Smooth muscle cell (in vitro differentiated cells): Measurements from ENCODE around the gene CTNNA3. TPM values are rescaled to one million over a fixed set of nuclear protein-coding genes. Genes with fewer than 3 reads are reported as not detected.

ENCODE experiments used
- DNase-seq: peaks from one replicate; lab custom pipeline; 2025; ENCODE audit not compliant: unreplicated experiment; lab: John Stamatoyannopoulos, UW
- H2AFZ ChIP-seq: fragments of 200-600 bp; sonication (generic); 2 replicates; pipeline ENCODE4 v1.6.0; 2016; ENCODE audit warnings: antibody characterized with exemption, low read depth, mild to moderate bottlenecking
- H3F3A ChIP-seq: fragments of 200-600 bp; sonication (generic); 2 replicates; pipeline ENCODE4 v1.6.0; 2017; ENCODE audit warnings: antibody characterized with exemption, low read depth
- H3K27ac ChIP-seq: fragments of 200-600 bp; sonication (generic); 2 replicates; pipeline ENCODE4 v1.5.1; 2016; ENCODE audit warnings: low read depth, mild to moderate bottlenecking
- H3K27me3 ChIP-seq: fragments of 200-600 bp; sonication (generic); 2 replicates; pipeline ENCODE4 v1.6.1; 2016; ENCODE audit warnings: low read depth, mild to moderate bottlenecking
- H3K36me3 ChIP-seq: fragments of 200-600 bp; sonication (generic); 2 replicates; pipeline ENCODE4 v1.5.1; 2016; ENCODE audit warnings: low read depth
- H3K4me1 ChIP-seq: fragments of 200-600 bp; sonication (generic); 2 replicates; pipeline ENCODE4 v1.5.1; 2016; ENCODE audit warnings: low read depth
- H3K4me2 ChIP-seq: fragments of 200-600 bp; sonication (generic); 2 replicates; pipeline ENCODE4 v1.6.0; 2016; ENCODE audit warnings: mild to moderate bottlenecking
- H3K4me3 ChIP-seq: fragments of 200-600 bp; sonication (generic); 2 replicates; pipeline ENCODE4 v1.5.1; 2016; ENCODE audit warnings: mild to moderate bottlenecking
- H3K79me2 ChIP-seq: fragments of 200-600 bp; sonication (generic); 2 replicates; pipeline ENCODE4 v1.6.0; 2016; ENCODE audit warnings: low read depth, mild to moderate bottlenecking
- H3K9ac ChIP-seq: fragments of 200-600 bp; sonication (generic); 2 replicates; pipeline ENCODE4 v1.6.0; 2016; ENCODE audit warnings: low read depth
- H3K9me3 ChIP-seq: fragments of 200-600 bp; sonication (generic); replicated peaks from 2 replicates; pipeline ENCODE4 v1.5.1; 2016; ENCODE audit warnings: low read depth
- H4K20me1 ChIP-seq: fragments of 200-600 bp; sonication (generic); 2 replicates; pipeline ENCODE4 v1.6.0; 2016; ENCODE audit warnings: low read depth
- CTCF ChIP-seq: fragments of 200-600 bp; sonication (generic); IDR thresholded peaks from 2 replicates; pipeline ENCODE4 v1.5.1; 2017; ENCODE audit warnings: borderline replicate concordance, mild to moderate bottlenecking, antibody characterized with exemption; ENCODE audit not compliant: insufficient read depth, poor library complexity, severe bottlenecking
- WGBS: methylation state at CpG from one replicate; pipeline ENCODE4 v1.1.7; 2016; ENCODE audit warnings: low lambda C conversion rate; 5-methylcytosine and 5-hydroxymethylcytosine counted together
- polyA plus RNA-seq: library from polyadenylated mRNA; unstranded; fragments of >200 nt; fragmentation: Nextera tagmentation; extraction: Ambion mirVana; gene quantifications from 2 replicates; pipeline ENCODE4 v1.2.1, GENCODE V29; 2016
- total RNA-seq: library from RNA; depleted of rRNA; stranded (reverse); fragments of >200 nt; gene quantifications from 2 replicates; pipeline ENCODE4 v1.2.3, GENCODE V29; 2014

Gene CTNNA3
- total and polyA plus RNA-seq, 2 experiments from 2014 or later = 1.3 TPM; not detected in 1

GRCh38 chr10:67011480-67011879 is 684.5 kb downstream of the CTNNA3 start:
- Histone ChIP-seq H4K20me1 (no peaks in the 10 kb centered on the region), H2AFZ (no peak overlapping the region), H3K36me3 (no peaks in the 10 kb centered on the region), H3K79me2 (no peaks in the 10 kb centered on the region), H3F3A (no peaks in the 10 kb centered on the region), H3K9ac (no peak overlapping the region), H3K27me3 (no peaks in the 10 kb centered on the region), H3K9me3 (no peaks in the 10 kb centered on the region), H3K4me1 (no peaks in the 10 kb centered on the region), H3K4me3 (no peak overlapping the region), H3K4me2 (no peak overlapping the region), H3K27ac (no peak overlapping the region)
- no peak for DNase-seq
- 100% methylated on average over 1 of the region's 1 CpG for WGBS
- no peak for TF ChIP-seq CTCF

- no peak for DNase-seq
- WGBS = 27% methylated on average over 1 of the region's 1 CpG
- H3K4me2 ChIP-seq = no peak overlapping the region
- no peaks in the 10 kb centered on the region for H3K79me2 ChIP-seq
- H3K4me3 ChIP-seq = no peak overlapping the region
- no peak overlapping the region for H2AFZ ChIP-seq
- no peaks in the 10 kb centered on the region for H3K9me3 ChIP-seq
- H4K20me1 ChIP-seq = no peaks in the 10 kb centered on the region
- H3K36me3 ChIP-seq = no peaks in the 10 kb centered on the region
- H3K27ac ChIP-seq = no peak overlapping the region
- TF ChIP-seq CTCF = no peak
- no peaks in the 10 kb centered on the region for H3F3A ChIP-seq
- no peak overlapping the region for H3K9ac ChIP-seq
- no peaks in the 10 kb centered on the region for H3K4me1 ChIP-seq
- H3K27me3 ChIP-seq = no peaks in the 10 kb centered on the region
Observed at GRCh38 chr10:67005981-67006380, 690.0 kb downstream of the CTNNA3 start.

- H3K79me2 ChIP-seq = no peaks in the 10 kb centered on the region
- 84% methylated on average over 2 of the region's 2 CpGs for WGBS
- no peaks in the 10 kb centered on the region for H3K27me3 ChIP-seq
Observed at GRCh38 chr10:67004690-67005089, 691.3 kb downstream of the CTNNA3 start.

More at GRCh38 chr10:67004690-67005089, 691.3 kb downstream of the CTNNA3 start:
- Histone ChIP-seq H3K4me2 (no peak overlapping the region), H2AFZ (no peak overlapping the region), H4K20me1 (no peaks in the 10 kb centered on the region), H3K4me1 (no peaks in the 10 kb centered on the region), H3K27ac (no peak overlapping the region), H3K9ac (no peak overlapping the region), H3K4me3 (no peak overlapping the region), H3K9me3 (no peaks in the 10 kb centered on the region), H3K36me3 (no peaks in the 10 kb centered on the region), H3F3A (no peaks in the 10 kb centered on the region)
- DNase-seq = no peak
- TF ChIP-seq CTCF = no peak
